Measurements from ENCODE around the gene TMEM69. TPM values are rescaled to one million over a fixed set of nuclear protein-coding genes. Genes with fewer than 3 reads are reported as not detected.

TMEM69 gene
- total and polyA plus RNA-seq, 2 of the 4 experiments (the other 2 are of a cell fraction) = 19.9 to 33.6 TPM

DNA sequence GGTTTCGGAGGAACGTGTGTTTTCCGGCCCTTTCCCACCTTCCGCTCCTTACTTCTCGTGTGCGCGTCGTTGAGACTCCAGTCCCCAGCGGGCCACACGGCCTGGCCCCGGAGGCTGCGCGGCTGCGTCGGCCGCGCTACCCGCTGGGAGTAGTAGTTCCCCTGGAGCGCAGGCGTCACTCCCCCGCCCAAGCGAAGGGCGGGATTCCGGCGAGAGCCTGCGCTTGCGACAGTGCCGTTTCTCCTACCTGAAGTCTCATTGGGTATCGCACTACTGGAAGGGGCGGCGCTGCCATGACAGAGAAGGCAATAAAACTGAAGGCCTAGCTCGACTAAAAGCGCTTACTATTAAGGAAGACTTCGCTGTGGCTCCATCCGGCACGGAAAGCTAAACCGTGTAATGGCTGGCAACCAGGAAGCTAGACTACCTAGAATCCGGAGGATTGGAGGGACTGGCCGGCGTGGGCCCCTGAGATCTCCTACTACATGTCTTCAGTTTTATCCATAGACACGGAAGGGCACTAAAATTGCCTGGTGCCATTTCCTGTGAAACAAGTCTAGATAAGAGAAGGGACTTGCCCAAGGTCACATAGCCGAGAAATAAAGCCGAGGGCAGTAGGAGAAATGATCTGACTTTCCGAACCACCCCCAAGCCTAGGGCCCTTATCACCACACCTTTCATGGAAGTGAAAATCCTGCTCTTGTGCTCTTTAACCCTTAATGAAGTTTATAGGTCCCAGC, 797 bp upstream of the TMEM69 start:
- Histone ChIP-seq H3K9ac (ENCODE audit: low read depth, low read length) (peak overlapping the region; percentile 81), H3K27me3 (ENCODE audit: control insufficient read depth, insufficient read depth, low read length) (no peaks in the 10 kb centered on the region), H3K4me2 (ENCODE audit: low read depth, low read length) (peak overlapping the region; percentile 75), H2BK20ac (ENCODE audit: low read depth, low read length) (0 out of 2 replicates have a peak overlapping the region, but pooled peaks have one; percentile 16), H3K9me1 (ENCODE audit: insufficient read depth, low read length) (0 out of 2 replicates have a peak, but pooled peaks cover 3% of the 10 kb centered on the region), H4K5ac (ENCODE audit: low read depth, low read length) (peak overlapping the region; percentile 89), H3K56ac (ENCODE audit: extremely low read depth, insufficient read depth, low read length) (peak overlapping the region; percentile 93), H2BK5ac (ENCODE audit: low read depth, low read length, poor library complexity, severe bottlenecking) (peak overlapping the region; percentile 84), H3K4me3 (ENCODE audit: insufficient read depth, low read depth, low read length) (peak overlapping the region; percentile 94), H3K27ac (ENCODE audit: insufficient read depth, low read length) (peak overlapping the region; percentile 81), H3K23ac (ENCODE audit: low read depth, low read length) (peak overlapping the region; percentile 93), H3K79me1 (ENCODE audit: low read depth in 1 of 2, low read length in 2 of 2) (peaks cover 0 to 45% of the 10 kb centered on the region in 2 experiments; a peak in 3 of 4 replicates), H4K91ac (ENCODE audit: insufficient read depth, low read depth, low read length) (peak overlapping the region; percentile 91), H3K9me3 (ENCODE audit: control insufficient read depth, insufficient read depth, low read length) (no peaks in the 10 kb centered on the region), H3K36me3 (ENCODE audit: control insufficient read depth, insufficient read depth, low read length) (no peaks in the 10 kb centered on the region; the same call in 1 of the 2 replicates), H3K18ac (ENCODE audit: low read depth, low read length) (peak overlapping the region; percentile 29), H3K14ac (replicated peaks; ENCODE audit: low read depth, low read length) (peak overlapping the region; percentile 96), H3K4ac (ENCODE audit: low read depth, low read length) (peak overlapping the region; percentile 98), H4K8ac (ENCODE audit: low read depth in 2 of 2, low read length in 2 of 2) (peak overlapping the region; percentile 93 to 98), H2AK5ac (ENCODE audit: low read depth, low read length) (peak overlapping the region; percentile 87), H3K4me1 (ENCODE audit: control insufficient read depth, insufficient read depth, low read length) (no peaks in the 10 kb centered on the region), H4K20me1 (ENCODE audit: insufficient read depth, low read length) (peaks cover 17% of the 10 kb centered on the region; the same call in 1 of the 2 replicates), H2AK9ac (replicated peaks; ENCODE audit: low read depth, low read length, poor library complexity) (peak overlapping the region; percentile 100), H2BK15ac (ENCODE audit: low read depth, low read length) (no peak overlapping the region; the same call in 2 of the 3 replicates), H2BK120ac (ENCODE audit: low read depth, low read length) (peak overlapping the region; percentile 61), H2AFZ (replicated peaks; ENCODE audit: low read length, poor library complexity) (peak overlapping the region; percentile 98)
- DNase-seq (peak; percentile 99), ATAC-seq (ENCODE audit: low read depth) (peak; percentile 92)
- POLR2A ChIA-PET (ENCODE audit: unreplicated experiment) = interaction anchor here (1.1 to 1.3 kb wide), 2 partner anchors 16 to 18 kb away, joined by 3 to 7 read pairs; no protein-coding TSS in a partner anchor
- 0% methylated on average over 3 of the region's 44 CpGs; no CpG with 5 or more reads in 1 of the 2 experiments for WGBS, 2 experiments (ENCODE audit: extremely low coverage in 2 of 2, insufficient read length in 1 of 2)
- CTCF ChIA-PET = no interaction called here
- TSS peak; percentile 63 for BruUV-seq (replicated peaks)
- intact Hi-C loops (cut with micrococcal nuclease) = loop anchor here (2.0 to 10.0 kb wide), 4 partner anchors 100 to 175 kb away; partner anchors contain the start of gene MAST2
- in situ Hi-C loops (cut with MboI; ENCODE audit: low sequenced_read_pairs) = no loop called here
- dilution Hi-C loops (cut with HindIII; ENCODE audit: low sequenced_read_pairs, unreplicated experiment) = no loop called here
- no peak; the same call in 1 of the 2 replicates for TF ChIP-seq NFE2L2 (IDR thresholded peaks at IDR 0.05; ENCODE audit: low read depth, low read length)
- 0 out of 2 replicates have a peak, but pooled peaks have one; percentile 8 for TF ChIP-seq MAFK (IDR thresholded peaks at IDR 0.05; ENCODE audit: low read depth, low read length)
- peak; percentile 56 for TF ChIP-seq RFX5 (IDR thresholded peaks at IDR 0.05; ENCODE audit: low read depth, low read length)
- peak; percentile 84 for TF ChIP-seq POLR2A (IDR thresholded peaks at IDR 0.05; ENCODE audit: low read depth, low read length)
- TF ChIP-seq, protein P1, sequence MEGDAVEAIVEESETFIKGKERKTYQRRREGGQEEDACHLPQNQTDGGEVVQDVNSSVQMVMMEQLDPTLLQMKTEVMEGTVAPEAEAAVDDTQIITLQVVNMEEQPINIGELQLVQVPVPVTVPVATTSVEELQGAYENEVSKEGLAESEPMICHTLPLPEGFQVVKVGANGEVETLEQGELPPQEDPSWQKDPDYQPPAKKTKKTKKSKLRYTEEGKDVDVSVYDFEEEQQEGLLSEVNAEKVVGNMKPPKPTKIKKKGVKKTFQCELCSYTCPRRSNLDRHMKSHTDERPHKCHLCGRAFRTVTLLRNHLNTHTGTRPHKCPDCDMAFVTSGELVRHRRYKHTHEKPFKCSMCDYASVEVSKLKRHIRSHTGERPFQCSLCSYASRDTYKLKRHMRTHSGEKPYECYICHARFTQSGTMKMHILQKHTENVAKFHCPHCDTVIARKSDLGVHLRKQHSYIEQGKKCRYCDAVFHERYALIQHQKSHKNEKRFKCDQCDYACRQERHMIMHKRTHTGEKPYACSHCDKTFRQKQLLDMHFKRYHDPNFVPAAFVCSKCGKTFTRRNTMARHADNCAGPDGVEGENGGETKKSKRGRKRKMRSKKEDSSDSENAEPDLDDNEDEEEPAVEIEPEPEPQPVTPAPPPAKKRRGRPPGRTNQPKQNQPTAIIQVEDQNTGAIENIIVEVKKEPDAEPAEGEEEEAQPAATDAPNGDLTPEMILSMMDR (conservative IDR thresholded peaks at IDR 0.05; ENCODE audit: low read depth, low read length) = no peak
- TF ChIP-seq BHLHE40 (IDR thresholded peaks at IDR 0.05; ENCODE audit: low read depth, low read length) = 0 out of 2 replicates have a peak, but pooled peaks have one; percentile 3
- TF ChIP-seq MAZ (IDR thresholded peaks at IDR 0.05; ENCODE audit: borderline replicate concordance, low read depth, low read length) = peak; percentile 100
- peak; percentile 89 for TF ChIP-seq CEBPB (IDR thresholded peaks at IDR 0.05; ENCODE audit: low read depth, low read length)
